KOPT-K1 (cell line): ENCODE measurements around the gene NFYA.
"Not testable (repeated sequence)": the region's sequence is repeated elsewhere in the genome, so short reads cannot be mapped to it uniquely, and the experiment has no call there.

Experiments
- H3K27ac ChIP-seq: fragments of 200-600 bp; sonication (generic); 2 replicates; pipeline ENCODE4 v1.5.1; 2016; ENCODE audit warnings: antibody characterized with exemption, mild to moderate bottlenecking, low read depth, low read length; ENCODE audit not compliant: poor library complexity, severe bottlenecking
- H3K36me3 ChIP-seq: fragments of 200-600 bp; sonication (generic); 2 replicates; pipeline ENCODE4 v1.5.1; 2017; ENCODE audit warnings: antibody characterized with exemption, mild to moderate bottlenecking, low read length, moderate library complexity; ENCODE audit not compliant: insufficient read depth
- H3K9me3 ChIP-seq: fragments of 200-600 bp; sonication (generic); 2 replicates; pipeline ENCODE4 v1.5.1; 2017; ENCODE audit warnings: antibody characterized with exemption, low read length, mild to moderate bottlenecking; ENCODE audit not compliant: insufficient read depth, poor library complexity, severe bottlenecking

The NFYA gene

GRCh38 chr6:41100871-41101287 is 28.1 kb downstream of the NFYA start:
- Histone ChIP-seq H3K27ac (no peak overlapping the region), H3K9me3 (no peaks in the 10 kb centered on the region), H3K36me3 (peaks cover 67% of the 10 kb centered on the region)

GRCh38 chr6:41103847-41104246 is 31.1 kb downstream of the NFYA start:
- Histone ChIP-seq H3K36me3 (peaks cover 37% of the 10 kb centered on the region), H3K9me3 (no peaks in the 10 kb centered on the region)

GRCh38 chr6:41111017-41111416 is 38.2 kb downstream of the NFYA start:
- Histone ChIP-seq H3K27ac (no peak overlapping the region), H3K9me3 (no peaks in the 10 kb centered on the region), H3K36me3 (no peaks in the 10 kb centered on the region)

More at GRCh38 chr6:41103847-41104246, 31.1 kb downstream of the NFYA start:
- H3K27ac ChIP-seq, result no peak overlapping the region

DNA sequence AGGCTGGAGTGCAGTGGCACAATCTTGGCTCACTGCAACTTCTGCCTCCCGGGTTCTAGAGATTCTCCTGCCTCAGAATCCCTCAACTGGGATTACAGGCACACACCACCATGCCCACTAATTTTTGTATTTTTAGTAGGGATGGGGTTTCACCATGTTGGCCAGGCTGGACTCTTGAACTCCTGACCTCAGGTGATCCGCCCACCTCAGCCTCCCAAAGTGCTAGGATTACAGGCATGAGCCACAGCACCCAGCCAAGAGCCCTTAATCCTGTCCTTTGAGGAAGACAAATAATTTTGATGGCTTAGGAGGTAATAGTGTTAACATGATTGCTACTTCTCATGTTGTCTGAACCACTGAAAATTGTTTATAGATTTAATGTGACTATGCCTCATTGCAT is 42.3 kb downstream of the NFYA start:
- not testable (repeated sequence) for H3K27ac ChIP-seq, H3K36me3 ChIP-seq, H3K9me3 ChIP-seq

DNA sequence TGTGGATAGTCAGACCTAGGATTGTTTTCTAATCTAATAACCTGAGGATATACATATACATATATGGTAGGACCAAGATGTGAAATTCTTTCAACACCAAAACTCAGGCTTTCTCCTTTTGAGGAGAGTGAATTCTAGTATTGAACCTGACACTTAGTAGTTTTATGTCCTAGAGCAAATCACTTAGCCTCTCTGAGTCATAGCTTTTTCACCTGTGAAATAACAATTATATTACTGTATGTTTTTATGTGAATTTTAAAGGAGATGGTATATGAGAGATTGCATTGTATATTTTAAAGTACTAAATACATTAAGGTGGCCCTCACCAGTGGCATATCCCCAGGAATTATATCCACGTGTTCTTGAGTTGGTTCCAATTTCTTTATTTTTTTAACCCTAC is 46.7 kb downstream of the NFYA start:
- no peaks in the 10 kb centered on the region for H3K36me3 ChIP-seq
- H3K27ac ChIP-seq, result no peak overlapping the region
- H3K9me3 ChIP-seq, result no peaks in the 10 kb centered on the region

DNA sequence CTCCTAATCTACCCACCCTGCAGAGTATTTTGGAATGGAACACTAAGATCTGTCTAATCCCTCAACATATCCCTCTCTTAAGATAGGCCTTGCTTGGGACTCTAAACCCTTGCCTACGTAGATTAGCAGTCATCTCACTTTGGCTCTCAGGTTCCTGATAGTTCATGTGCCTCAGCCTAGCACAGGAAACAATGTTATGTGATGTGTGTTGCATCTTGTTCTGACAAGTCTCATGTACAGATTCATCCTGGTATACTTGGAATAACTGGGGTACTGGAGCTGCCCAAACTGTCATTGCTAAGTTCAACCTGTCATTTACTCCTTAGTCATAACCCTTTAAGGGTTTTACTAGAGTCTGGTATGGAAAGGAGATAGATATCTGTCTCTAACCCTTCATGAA is 47.3 kb downstream of the NFYA start:
- Histone ChIP-seq H3K27ac (no peak overlapping the region), H3K9me3 (no peaks in the 10 kb centered on the region), H3K36me3 (no peaks in the 10 kb centered on the region)

- Histone ChIP-seq H3K9me3 (no peaks in the 10 kb centered on the region), H3K27ac (no peak overlapping the region), H3K36me3 (no peaks in the 10 kb centered on the region)
These were observed 49.6 kb downstream of the NFYA start for GRCh38 chr6:41122373-41122772.

DNA sequence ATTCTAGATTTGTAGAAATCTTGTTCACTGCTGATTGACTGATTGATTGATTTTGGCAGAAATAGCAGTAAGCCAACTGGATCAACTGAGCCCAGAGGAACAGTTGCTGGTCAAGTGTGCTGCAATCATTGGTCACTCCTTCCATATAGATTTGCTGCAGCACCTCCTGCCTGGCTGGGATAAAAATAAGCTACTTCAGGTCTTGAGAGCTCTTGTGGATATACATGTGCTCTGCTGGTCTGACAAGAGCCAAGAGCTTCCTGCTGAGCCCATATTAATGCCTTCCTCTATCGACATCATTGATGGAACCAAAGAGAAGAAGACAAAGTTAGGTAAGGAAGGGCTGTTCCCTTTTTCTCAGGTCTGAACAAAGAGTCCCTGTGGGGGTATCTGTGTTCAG is 50.1 kb downstream of the NFYA start:
- Histone ChIP-seq H3K9me3 (no peaks in the 10 kb centered on the region), H3K27ac (no peak overlapping the region), H3K36me3 (no peaks in the 10 kb centered on the region)

DNA sequence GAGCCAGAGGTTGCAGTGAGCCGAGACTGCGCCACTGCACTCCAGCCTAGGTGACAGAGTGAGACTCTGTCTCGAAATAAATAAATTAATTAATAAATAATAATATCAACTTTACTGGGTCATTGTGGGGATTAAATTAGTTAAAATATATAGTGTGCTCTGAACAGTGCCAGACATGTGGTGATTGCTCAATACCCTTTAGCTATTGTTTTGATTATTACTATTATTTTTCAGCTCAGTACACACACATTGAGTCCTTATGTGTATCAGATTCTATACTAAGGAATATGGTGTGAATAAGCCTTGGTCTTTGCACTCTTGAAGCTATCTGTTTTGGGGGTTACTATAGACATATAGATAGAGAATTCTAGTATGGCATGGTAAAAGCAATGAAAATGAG is 52.5 kb downstream of the NFYA start:
- no peaks in the 10 kb centered on the region for H3K9me3 ChIP-seq
- no peaks in the 10 kb centered on the region for H3K36me3 ChIP-seq
- no peak overlapping the region for H3K27ac ChIP-seq

- Histone ChIP-seq H3K36me3 (no peaks in the 10 kb centered on the region), H3K9me3 (no peaks in the 10 kb centered on the region), H3K27ac (no peak overlapping the region)
These were observed 59.5 kb downstream of the NFYA start for GRCh38 chr6:41132254-41132653.

GRCh38 chr6:41135062-41135832 is 62.5 kb downstream of the NFYA start:
- no peaks in the 10 kb centered on the region for H3K36me3 ChIP-seq
- no peaks in the 10 kb centered on the region for H3K9me3 ChIP-seq
- no peak overlapping the region for H3K27ac ChIP-seq

- Histone ChIP-seq H3K36me3 (no peaks in the 10 kb centered on the region), H3K27ac (no peak overlapping the region), H3K9me3 (no peaks in the 10 kb centered on the region)
These were observed 64.1 kb downstream of the NFYA start for GRCh38 chr6:41136911-41137310.

GRCh38 chr6:41147917-41148316 is 75.1 kb downstream of the NFYA start:
- H3K27ac ChIP-seq, result peak overlapping the region; percentile 12

More at GRCh38 chr6:41147917-41148316, 75.1 kb downstream of the NFYA start:
- Histone ChIP-seq H3K36me3 (no peaks in the 10 kb centered on the region), H3K9me3 (no peaks in the 10 kb centered on the region)
